ENCODE data around the gene ZNF592.

The ZNF592 gene

GRCh38 chr15:84832448-84833040, 84.2 kb downstream of the ZNF592 start:
- Mint-ChIP-seq H3K4me1 (peaks cover 85% of the 10 kb centered on the region), H3K27ac (peak overlapping the region in 2 of 3 experiments; percentile 70 to 97), H3K36me3 (ENCODE audit: low read depth) (no peaks in the 10 kb centered on the region), H3K4me3 (no peak overlapping the region), H3K9me3 (no peaks in the 10 kb centered on the region), H3K27me3 (ENCODE audit: low read depth) (peaks cover 5% of the 10 kb centered on the region)
- no peak for TF ChIP-seq CTCF (IDR thresholded peaks at IDR 0.05; ENCODE audit: unreplicated experiment in 3 of 3)

GRCh38 chr15:84833447-84834228, 85.2 kb downstream of the ZNF592 start:
- H3K4me3 Mint-ChIP-seq: no peak overlapping the region
- peak overlapping the region in 2 of 3 experiments; percentile 60 to 97 for H3K27ac Mint-ChIP-seq
- no peaks in the 10 kb centered on the region for H3K9me3 Mint-ChIP-seq
- no peaks in the 10 kb centered on the region for H3K36me3 Mint-ChIP-seq (ENCODE audit: low read depth)
- H3K4me1 Mint-ChIP-seq: peaks cover 80% of the 10 kb centered on the region
- peaks cover 5% of the 10 kb centered on the region for H3K27me3 Mint-ChIP-seq (ENCODE audit: low read depth)
- TF ChIP-seq CTCF (IDR thresholded peaks at IDR 0.05; ENCODE audit: unreplicated experiment in 3 of 3): no peak

GRCh38 chr15:84834229-84834955, 86.0 kb downstream of the ZNF592 start:
- Mint-ChIP-seq H3K36me3 (ENCODE audit: low read depth) (no peaks in the 10 kb centered on the region), H3K27ac (peak overlapping the region in 1 of 3 experiments; percentile 97)
- TF ChIP-seq CTCF (IDR thresholded peaks at IDR 0.05; ENCODE audit: unreplicated experiment in 3 of 3): no peak

GRCh38 chr15:84834969-84835368, 86.6 kb downstream of the ZNF592 start:
- no peak for TF ChIP-seq CTCF (IDR thresholded peaks at IDR 0.05; ENCODE audit: unreplicated experiment in 3 of 3)
- Mint-ChIP-seq H3K27ac (no peak overlapping the region), H3K36me3 (ENCODE audit: low read depth) (no peaks in the 10 kb centered on the region), H3K9me3 (no peaks in the 10 kb centered on the region), H3K4me1 (peaks cover 66% of the 10 kb centered on the region), H3K27me3 (ENCODE audit: low read depth) (peaks cover 5% of the 10 kb centered on the region), H3K4me3 (no peak overlapping the region)

More at GRCh38 chr15:84834229-84834955, 86.0 kb downstream of the ZNF592 start:
- Mint-ChIP-seq H3K4me3 (no peak overlapping the region), H3K9me3 (no peaks in the 10 kb centered on the region), H3K27me3 (ENCODE audit: low read depth) (peaks cover 5% of the 10 kb centered on the region), H3K4me1 (peaks cover 72% of the 10 kb centered on the region)

- Mint-ChIP-seq H3K4me3 (no peak overlapping the region), H3K27ac (no peak overlapping the region), H3K9me3 (no peaks in the 10 kb centered on the region), H3K27me3 (ENCODE audit: low read depth) (peaks cover 5% of the 10 kb centered on the region), H3K36me3 (ENCODE audit: low read depth) (no peaks in the 10 kb centered on the region), H3K4me1 (peaks cover 60% of the 10 kb centered on the region)
- no peak for TF ChIP-seq CTCF (IDR thresholded peaks at IDR 0.05; ENCODE audit: unreplicated experiment in 3 of 3)
Observed at GRCh38 chr15:84835661-84836337, 87.4 kb downstream of the ZNF592 start.

Measured in nephron (organoid).